ENCODE measurements around the gene ARSA.
"Not testable (repeated sequence)": the region's sequence is repeated elsewhere in the genome, so short reads cannot be mapped to it uniquely, and the experiment has no call there.

DNA sequence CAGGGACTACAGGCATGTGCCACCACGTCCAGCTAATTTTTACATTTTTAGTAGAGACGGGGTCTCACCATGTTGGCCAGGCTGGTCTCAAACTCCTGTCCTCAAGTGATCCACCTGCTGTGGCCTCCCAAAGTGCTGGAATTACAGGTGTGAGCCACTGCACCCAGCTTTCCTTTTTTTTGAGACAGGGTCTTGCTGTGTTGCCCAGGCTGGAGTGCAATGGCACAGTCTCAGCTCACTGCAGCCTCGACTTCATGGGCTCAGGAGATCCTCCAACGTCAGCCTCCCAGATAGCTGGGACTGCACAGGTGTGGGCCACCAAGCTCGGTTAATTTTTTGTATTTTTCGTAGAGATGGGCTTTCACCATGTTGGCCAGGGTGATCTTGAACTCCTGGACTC is 26.7 kb upstream of the ARSA start:
- TF ChIP-seq, protein P1, sequence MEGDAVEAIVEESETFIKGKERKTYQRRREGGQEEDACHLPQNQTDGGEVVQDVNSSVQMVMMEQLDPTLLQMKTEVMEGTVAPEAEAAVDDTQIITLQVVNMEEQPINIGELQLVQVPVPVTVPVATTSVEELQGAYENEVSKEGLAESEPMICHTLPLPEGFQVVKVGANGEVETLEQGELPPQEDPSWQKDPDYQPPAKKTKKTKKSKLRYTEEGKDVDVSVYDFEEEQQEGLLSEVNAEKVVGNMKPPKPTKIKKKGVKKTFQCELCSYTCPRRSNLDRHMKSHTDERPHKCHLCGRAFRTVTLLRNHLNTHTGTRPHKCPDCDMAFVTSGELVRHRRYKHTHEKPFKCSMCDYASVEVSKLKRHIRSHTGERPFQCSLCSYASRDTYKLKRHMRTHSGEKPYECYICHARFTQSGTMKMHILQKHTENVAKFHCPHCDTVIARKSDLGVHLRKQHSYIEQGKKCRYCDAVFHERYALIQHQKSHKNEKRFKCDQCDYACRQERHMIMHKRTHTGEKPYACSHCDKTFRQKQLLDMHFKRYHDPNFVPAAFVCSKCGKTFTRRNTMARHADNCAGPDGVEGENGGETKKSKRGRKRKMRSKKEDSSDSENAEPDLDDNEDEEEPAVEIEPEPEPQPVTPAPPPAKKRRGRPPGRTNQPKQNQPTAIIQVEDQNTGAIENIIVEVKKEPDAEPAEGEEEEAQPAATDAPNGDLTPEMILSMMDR (IDR thresholded peaks at IDR 0.05), result not testable (repeated sequence)
- not testable (repeated sequence) for TF ChIP-seq EP300, POLR2A, POLR2AphosphoS5 (IDR thresholded peaks at IDR 0.05)

All from upper lobe of left lung (tissue), 4 donors.